Mesodermal cell (in vitro differentiated cells): ENCODE results near the gene KAT2B. TPM values are rescaled to one million over a fixed set of nuclear protein-coding genes. Genes with fewer than 3 reads are reported as not detected.
A peak's percentile ranks its signal among the peaks of the same experiment; 100 is the strongest.
"Not testable (repeated sequence)": the region's sequence is repeated elsewhere in the genome, so short reads cannot be mapped to it uniquely, and the experiment has no call there.

Experiments used
- H3K27ac ChIP-seq: 2 replicates; pipeline ENCODE4 v1.7.0; 2013; ENCODE audit warnings: mild to moderate bottlenecking, low read depth, low read length, moderate library complexity; ENCODE audit not compliant: severe bottlenecking
- H3K36me3 ChIP-seq: 2 replicates; pipeline ENCODE4 v1.7.1; 2013; ENCODE audit warnings: mild to moderate bottlenecking, low read length, moderate library complexity; ENCODE audit not compliant: control insufficient read depth, insufficient read depth
- H3K4me1 ChIP-seq: one replicate; pipeline ENCODE4 v1.7.1; 2013; ENCODE audit warnings: mild to moderate bottlenecking, low read length; ENCODE audit not compliant: insufficient read depth, control insufficient read depth, poor library complexity, severe bottlenecking
- H3K4me3 ChIP-seq: 2 replicates; pipeline ENCODE4 v1.7.0; 2013; ENCODE audit warnings: low read length, control low read depth, mild to moderate bottlenecking; ENCODE audit not compliant: insufficient read depth, poor library complexity, severe bottlenecking; ENCODE audit errors: extremely low read depth
- H3K9me3 ChIP-seq: 2 replicates; pipeline ENCODE4 v1.7.1; 2013; ENCODE audit warnings: mild to moderate bottlenecking, low read length, moderate library complexity; ENCODE audit not compliant: control insufficient read depth
- WGBS, 2 experiments: methylation state at CpG; one replicate each; pipeline ENCODE4 v1.1.5; 2013; ENCODE audit warnings: missing lambda C conversion rate in 2 of 2; ENCODE audit not compliant: insufficient coverage in 2 of 2; 5-methylcytosine and 5-hydroxymethylcytosine counted together
- polyA plus RNA-seq, 2 experiments: library from polyadenylated mRNA; stranded (reverse); fragments of 50-300 nt; gene quantifications; one replicate each; pipeline ENCODE4 v1.2.3, GENCODE V29; 2013

KAT2B gene
- 5.4 TPM for polyA plus RNA-seq (2013, experiment 1 of 2)
- 5.5 TPM for polyA plus RNA-seq (2013, experiment 2 of 2)

DNA sequence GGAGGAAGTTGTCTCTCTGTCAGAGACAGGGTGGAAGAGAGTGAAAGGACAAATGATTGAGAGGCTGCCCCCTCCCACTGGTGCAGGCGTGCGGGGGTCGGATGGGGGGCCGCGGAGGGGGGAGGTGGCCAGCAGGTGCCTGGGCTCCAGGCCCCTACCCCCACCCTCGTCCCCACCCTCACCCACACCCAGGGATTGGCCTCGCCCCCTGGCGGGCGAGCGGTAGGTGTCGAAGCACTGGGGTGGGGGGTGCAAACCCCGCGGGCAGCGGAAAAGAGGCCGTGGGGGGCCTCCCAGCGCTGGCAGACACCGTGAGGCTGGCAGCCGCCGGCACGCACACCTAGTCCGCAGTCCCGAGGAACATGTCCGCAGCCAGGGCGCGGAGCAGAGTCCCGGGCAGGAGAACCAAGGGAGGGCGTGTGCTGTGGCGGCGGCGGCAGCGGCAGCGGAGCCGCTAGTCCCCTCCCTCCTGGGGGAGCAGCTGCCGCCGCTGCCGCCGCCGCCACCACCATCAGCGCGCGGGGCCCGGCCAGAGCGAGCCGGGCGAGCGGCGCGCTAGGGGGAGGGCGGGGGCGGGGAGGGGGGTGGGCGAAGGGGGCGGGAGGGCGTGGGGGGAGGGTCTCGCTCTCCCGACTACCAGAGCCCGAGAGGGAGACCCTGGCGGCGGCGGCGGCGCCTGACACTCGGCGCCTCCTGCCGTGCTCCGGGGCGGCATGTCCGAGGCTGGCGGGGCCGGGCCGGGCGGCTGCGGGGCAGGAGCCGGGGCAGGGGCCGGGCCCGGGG, at the start of gene KAT2B:
KAT2B (plus strand) TSS at position 682 of the 783 bp plus-strand sequence; CDS start at position 714, 32 bp downstream.
- Histone ChIP-seq H3K9me3 (no peaks in the 10 kb centered on the region), H3K27ac (peak within 1 kb of the TSS; percentile 71), H3K36me3 (no peaks in the 10 kb centered on the region), H3K4me3 (peak within 1 kb of the TSS; percentile 62), H3K4me1 (peaks cover 16% of the 10 kb centered on the region)
- 0 to 1% methylated on average over 28 to 35 of the region's 75 CpGs for WGBS, 2 experiments

DNA sequence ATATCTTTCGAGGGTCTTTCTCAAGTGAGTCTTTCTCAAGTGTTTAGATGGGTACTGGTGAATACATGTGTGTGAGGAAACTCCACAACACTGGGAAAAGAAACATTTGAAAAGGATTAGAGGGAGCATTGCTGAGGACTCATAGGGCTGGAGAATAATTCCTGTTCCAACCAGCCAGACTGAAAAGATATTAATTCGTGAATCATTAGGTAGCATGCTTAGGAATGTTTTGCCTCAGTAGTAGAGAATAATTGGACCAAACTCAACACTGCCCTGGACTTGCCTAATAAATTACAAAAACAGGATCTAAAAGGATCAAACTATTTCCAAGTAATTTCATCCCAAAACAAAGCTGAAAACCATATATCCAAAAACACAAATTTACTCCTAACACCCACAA, 45.5 kb upstream of the KAT2B start:
- whole genome bisulfite sequencing, 2 experiments: 89 to 93% methylated on average over 1 of the region's 2 CpGs

DNA sequence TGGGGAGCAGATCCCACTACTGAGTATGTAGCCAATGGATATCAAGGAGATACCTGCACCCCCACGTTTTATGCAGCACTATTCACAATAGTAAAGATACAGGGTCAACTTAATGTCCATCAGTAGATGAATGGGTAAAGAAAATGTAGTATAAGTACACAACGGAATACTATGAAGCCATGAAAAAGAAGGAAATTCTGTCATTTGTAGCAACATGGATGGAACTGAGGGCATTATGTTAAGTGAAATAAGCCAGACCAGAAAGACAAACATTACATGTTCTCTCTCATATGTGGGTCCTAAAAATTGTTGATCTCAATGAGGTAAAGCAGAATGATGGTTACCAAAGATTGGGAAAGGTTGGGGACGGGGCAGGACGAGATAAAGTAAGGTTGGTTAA, 42.7 kb upstream of the KAT2B start:
- no peaks in the 10 kb centered on the region for H3K9me3 ChIP-seq
- no peaks in the 10 kb centered on the region for H3K4me1 ChIP-seq
- H3K27ac ChIP-seq: no peak overlapping the region
- no peaks in the 10 kb centered on the region for H3K36me3 ChIP-seq
- H3K4me3 ChIP-seq: no peak overlapping the region
- whole genome bisulfite sequencing, 2 experiments: 72 to 87% methylated on average over 3 of the region's 4 CpGs

More for the DNA sequence above, 45.5 kb upstream of the KAT2B start:
- H3K27ac ChIP-seq: no peak overlapping the region
- H3K36me3 ChIP-seq: no peaks in the 10 kb centered on the region
- no peaks in the 10 kb centered on the region for H3K9me3 ChIP-seq
- no peak overlapping the region for H3K4me3 ChIP-seq
- no peaks in the 10 kb centered on the region for H3K4me1 ChIP-seq

DNA sequence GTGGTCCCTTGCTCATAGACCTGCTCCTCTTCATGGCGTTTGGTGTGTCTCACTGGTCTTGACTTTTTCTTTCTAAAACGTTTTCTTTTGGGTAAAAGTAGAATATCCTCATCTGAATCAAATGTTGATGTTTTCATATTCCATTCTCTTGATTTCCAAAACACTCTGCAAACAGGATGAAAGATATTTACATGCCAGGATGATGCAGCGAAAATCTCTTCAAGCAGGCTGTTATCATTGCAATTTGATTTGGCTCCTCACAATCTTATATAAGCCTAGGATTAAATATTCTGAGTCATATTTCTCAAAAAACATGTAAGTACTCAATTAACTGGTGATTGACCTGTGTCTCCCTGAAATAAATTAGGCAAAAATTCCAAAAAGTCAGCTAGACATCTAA, 38.3 kb upstream of the KAT2B start:
- Histone ChIP-seq H3K27ac (no peak overlapping the region), H3K4me1 (no peaks in the 10 kb centered on the region), H3K9me3 (no peaks in the 10 kb centered on the region), H3K36me3 (no peaks in the 10 kb centered on the region), H3K4me3 (no peak overlapping the region)
- 80% methylated on average over 1 of the region's 3 CpGs; no CpG with 5 or more reads in 1 of the 2 experiments for WGBS, 2 experiments

DNA sequence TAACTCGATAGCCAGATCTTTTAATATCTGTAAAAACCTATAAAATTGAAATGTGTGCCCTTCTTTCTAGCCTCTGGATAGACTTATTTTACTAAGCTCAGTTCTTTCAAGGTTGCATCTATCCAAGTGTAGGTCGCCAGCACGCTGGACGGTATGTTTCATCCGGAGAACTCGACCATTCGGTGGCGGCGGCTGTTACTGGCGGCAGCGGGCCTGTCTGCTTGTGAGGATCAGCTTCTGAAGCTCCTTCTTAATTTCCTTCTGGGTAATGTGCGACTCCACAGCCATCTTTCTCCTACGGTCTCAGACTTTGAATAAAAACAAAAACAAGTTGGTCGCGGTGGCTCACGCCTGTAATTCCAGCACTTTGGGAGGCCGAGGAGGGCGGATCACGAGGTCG, 32.3 kb upstream of the KAT2B start:
- Histone ChIP-seq H3K4me3 (no peak overlapping the region), H3K36me3 (no peaks in the 10 kb centered on the region), H3K9me3 (no peaks in the 10 kb centered on the region), H3K27ac (no peak overlapping the region), H3K4me1 (no peaks in the 10 kb centered on the region)
- 87 to 96% methylated on average over 19 of the region's 20 CpGs for WGBS, 2 experiments

DNA sequence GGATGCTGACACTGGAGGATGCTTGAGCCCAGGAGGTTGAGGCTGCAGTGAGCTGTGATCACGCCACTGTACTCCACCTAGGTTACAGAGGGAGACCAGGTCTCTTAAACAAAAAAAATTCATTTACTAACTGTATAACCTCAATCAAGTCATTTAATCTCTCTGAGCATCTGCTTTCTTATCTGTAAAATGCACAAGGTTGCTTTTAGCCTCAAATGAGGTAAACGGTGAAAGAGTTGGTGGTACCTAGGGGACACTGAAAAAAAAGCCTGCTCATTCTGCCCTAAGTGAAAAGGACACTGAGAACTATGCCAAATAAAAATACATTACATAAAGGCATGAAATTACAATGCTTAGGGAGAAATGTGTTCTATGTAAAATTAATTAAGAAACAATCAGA, 31.6 kb upstream of the KAT2B start:
- no peaks in the 10 kb centered on the region for H3K4me1 ChIP-seq
- WGBS, 2 experiments: 100% methylated on average over 1 of the region's 2 CpGs
- no peaks in the 10 kb centered on the region for H3K36me3 ChIP-seq

DNA sequence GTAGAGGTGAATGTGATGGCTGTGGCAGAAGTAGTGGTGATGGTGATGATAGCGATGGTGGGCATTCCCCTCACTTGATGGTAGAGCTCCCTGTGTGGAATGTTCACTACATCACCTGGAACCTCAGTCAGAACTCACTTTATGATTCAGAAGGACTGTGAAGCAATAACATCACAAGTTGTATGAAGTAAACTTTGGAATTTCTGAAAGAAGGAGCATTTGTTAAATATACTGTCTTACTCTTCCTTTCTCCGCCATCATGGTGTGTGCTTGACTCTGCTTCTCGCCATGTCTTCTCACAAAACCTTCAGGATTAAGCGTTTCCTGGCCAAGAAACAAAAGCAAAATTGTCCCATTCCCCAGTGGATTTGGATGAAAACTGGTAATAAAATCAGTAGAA, 28.1 kb upstream of the KAT2B start, which contains the start of gene PP2D1:
PP2D1 (minus strand) TSS at position 101 of the 400 bp plus-strand sequence. CDS start 192 bp downstream, outside the sequence.
- Histone ChIP-seq H3K36me3 (no peaks in the 10 kb centered on the region), H3K4me3 (no peak within 1 kb of the TSS), H3K27ac (no peak within 1 kb of the TSS), H3K4me1 (no peaks in the 10 kb centered on the region), H3K9me3 (no peaks in the 10 kb centered on the region)
- WGBS, 2 experiments: 100% methylated on average over 1 of the region's 4 CpGs; no CpG with 5 or more reads in 1 of the 2 experiments

More for the DNA sequence above, 31.6 kb upstream of the KAT2B start:
- Histone ChIP-seq H3K4me3 (no peak overlapping the region), H3K27ac (no peak overlapping the region), H3K9me3 (no peaks in the 10 kb centered on the region)

DNA sequence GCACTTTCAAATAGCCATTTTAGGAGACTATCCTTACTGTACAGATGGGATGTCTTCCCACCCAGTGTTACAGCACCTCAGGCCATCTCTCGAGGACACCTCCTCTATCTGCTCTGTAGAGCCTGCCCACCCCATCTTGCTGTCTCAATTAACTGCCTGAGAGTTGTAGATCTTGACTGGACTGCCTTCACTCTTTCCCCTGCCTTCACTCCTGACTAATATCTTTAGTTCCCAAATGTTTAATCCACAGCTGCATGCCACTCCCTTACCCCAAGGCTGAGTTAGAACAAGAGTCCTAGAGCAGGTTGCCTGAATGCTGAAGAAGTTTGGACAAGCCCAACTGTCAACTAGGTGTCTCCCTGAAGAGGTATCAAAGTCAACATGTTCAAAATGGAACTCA, 26.9 kb upstream of the KAT2B start:
- H3K4me3 ChIP-seq: no peak overlapping the region
- H3K9me3 ChIP-seq: no peaks in the 10 kb centered on the region
- 100% methylated on average over 1 of the region's 1 CpG for WGBS, 2 experiments
- H3K27ac ChIP-seq: no peak overlapping the region
- H3K4me1 ChIP-seq: no peaks in the 10 kb centered on the region
- H3K36me3 ChIP-seq: no peaks in the 10 kb centered on the region

DNA sequence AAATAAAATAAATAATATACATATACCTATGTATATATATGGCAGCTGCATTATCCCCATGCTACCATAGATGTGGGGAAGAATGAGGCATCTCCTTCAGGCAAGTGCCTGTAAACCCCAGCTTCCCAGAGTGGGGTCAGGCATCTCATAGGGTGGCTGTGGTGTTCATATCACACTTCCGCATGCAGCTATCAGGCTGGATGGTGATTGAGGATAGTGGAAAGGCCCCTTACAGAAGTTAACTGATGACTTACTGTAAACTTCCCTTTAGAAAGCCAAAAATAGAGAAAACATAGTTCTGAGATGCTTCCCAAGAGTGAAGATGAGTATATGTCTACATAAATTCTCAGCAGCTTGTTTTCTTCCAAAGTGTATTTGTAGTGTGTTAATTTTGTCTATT, 24.7 kb upstream of the KAT2B start:
- WGBS, 2 experiments: 100% methylated on average over 1 of the region's 1 CpG; no CpG with 5 or more reads in 1 of the 2 experiments
- H3K36me3 ChIP-seq: no peaks in the 10 kb centered on the region
- H3K4me3 ChIP-seq: no peak overlapping the region
- no peaks in the 10 kb centered on the region for H3K4me1 ChIP-seq
- H3K27ac ChIP-seq: no peak overlapping the region
- H3K9me3 ChIP-seq: no peaks in the 10 kb centered on the region

DNA sequence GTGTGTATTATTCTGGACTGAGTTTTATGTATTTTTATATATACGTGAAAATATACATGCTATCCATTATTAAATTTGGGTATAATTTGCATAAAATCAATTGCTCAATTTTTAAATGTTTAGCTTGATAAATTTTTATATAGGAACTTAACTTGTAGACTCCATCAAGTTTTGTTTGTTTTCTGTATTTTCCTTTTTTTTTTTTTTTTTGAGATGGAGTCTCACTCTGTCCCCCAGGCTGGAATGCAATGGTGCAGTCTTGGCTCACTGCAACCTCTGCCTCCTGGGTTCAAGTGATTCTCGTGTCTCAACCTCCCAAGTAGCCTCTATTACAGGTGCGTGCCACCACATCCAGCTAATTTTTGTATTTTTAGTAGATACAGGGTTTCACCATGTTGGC, 24.2 kb upstream of the KAT2B start:
- 100% methylated on average over 1 of the region's 3 CpGs; no CpG with 5 or more reads in 1 of the 2 experiments for WGBS, 2 experiments
- H3K36me3 ChIP-seq, H3K4me1 ChIP-seq, H3K9me3 ChIP-seq, H3K27ac ChIP-seq, H3K4me3 ChIP-seq: not testable (repeated sequence)
